GM21526 (cell line): ENCODE results near the gene DTD2.
"Not testable (repeated sequence)": the region's sequence is repeated elsewhere in the genome, so short reads cannot be mapped to it uniquely, and the experiment has no call there.

ENCODE experiments used
- ATAC-seq: cut with Tn5 transposase; IDR thresholded peaks from one replicate; pipeline ENCODE4 v1.9.1; 2021; ENCODE audit warnings: moderate library complexity; ENCODE audit not compliant: unreplicated experiment, low FRiP score

The DTD2 gene

DNA sequence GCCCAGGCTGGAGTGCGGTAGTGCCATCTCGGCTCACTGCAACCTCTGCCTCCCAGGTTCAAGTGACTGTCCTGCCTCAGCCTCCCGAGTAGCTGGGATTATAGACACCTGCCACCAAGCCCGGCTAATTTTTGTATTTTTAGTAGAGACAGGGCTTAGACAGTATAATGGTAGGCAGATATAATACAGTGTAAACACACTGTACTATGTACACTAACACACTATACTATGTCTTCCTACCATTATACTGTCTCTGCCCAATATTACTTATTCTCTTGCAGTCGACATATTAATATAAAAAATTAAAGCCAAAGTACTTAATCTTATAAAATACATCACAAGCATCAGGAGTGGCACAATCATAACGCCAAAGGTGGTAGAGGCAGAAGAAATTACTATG is 15.0 kb downstream of the DTD2 start:
- no peak for ATAC-seq

DNA sequence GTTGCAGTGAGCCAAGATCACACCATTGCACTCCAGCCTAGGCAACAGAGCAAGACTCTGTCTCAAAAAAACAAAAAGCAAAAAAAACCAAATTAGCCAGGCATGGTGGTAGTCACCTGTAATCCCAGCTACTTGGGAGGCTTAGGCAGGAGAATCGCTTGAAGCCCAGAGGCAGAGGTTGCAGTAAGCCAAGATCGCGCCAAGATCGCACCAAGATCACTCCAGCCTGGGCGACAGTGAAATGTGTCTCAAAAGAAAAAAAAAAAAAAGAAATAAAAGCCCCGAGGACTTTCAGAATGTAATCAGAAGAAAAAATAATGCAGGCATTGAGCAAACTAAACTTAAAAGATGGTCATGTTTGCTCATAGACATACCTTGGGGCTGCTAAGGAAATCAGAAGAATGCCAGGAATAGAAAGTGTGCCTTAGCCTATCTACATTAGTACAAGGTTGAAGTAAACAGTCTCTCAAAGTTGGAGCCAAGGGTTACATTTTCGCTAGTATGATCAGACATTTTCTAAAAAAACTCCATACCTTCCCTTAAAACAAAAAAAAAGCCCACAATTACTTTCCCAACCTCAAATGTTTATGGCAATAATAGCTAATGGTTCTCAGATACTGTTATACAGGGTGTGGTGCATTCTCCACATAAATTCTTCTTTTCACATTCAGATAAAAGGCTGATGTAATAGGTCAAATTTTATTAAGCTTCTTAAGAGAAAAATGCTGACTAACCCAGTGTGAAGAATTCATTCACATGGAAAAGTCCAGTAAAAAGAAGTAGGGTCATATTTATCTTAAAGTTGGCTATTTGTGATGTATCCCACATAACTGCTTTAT is 15.8 kb downstream of the DTD2 start:
- ATAC-seq: no peak

GRCh38 chr14:31440280-31440679 is 17.0 kb downstream of the DTD2 start:
- ATAC-seq: no peak

- ATAC-seq: no peak
Measured at GRCh38 chr14:31439561-31439960, 17.7 kb downstream of the DTD2 start.

- ATAC-seq: not testable (repeated sequence)
Measured at GRCh38 chr14:31437045-31437691, 20.1 kb downstream of the DTD2 start.

GRCh38 chr14:31435276-31435675 is 22.0 kb downstream of the DTD2 start:
- ATAC-seq: no peak

- ATAC-seq: no peak
Measured at GRCh38 chr14:31430634-31431264, 26.6 kb downstream of the DTD2 start.

DNA sequence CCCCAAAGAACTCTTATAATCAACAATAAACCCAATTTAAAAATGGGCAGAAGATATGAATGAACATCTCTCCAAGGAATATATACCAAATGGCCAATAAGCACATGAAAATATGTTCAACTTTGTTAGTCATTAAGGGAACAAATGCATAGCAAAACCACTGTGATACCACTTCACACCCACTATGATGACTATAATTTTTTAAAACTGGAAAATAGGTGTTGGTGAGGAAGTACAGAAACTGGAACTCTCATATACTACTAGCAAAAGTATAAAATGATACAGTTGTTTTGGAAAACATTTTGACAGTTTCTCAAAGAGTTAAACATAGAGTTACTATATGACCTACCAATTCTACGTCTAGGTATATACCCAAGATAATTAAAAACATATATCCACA is 27.5 kb downstream of the DTD2 start:
- no peak for ATAC-seq

DNA sequence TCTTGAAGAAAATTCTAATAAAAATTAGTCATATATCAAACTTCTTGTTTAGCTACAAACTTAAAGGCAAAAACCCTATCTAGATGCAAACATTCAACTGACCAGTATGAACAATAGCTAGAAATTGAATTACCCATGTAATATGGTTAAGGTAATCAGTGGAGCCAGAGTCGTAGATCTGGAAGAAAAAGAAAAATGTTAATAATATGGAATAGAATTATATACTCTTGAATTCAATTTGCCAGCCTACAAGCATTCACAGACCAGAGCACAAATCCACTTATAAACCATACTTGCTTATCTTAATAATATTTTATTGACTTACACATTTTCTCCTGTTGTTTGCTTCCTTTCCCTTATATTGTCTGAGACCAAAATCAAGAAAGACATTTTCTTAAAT is 29.3 kb downstream of the DTD2 start:
- no peak for ATAC-seq

- no peak for ATAC-seq
Measured at GRCh38 chr14:31426663-31427062, 30.6 kb downstream of the DTD2 start.

GRCh38 chr14:31425905-31426304 is 31.4 kb downstream of the DTD2 start:
- ATAC-seq: no peak

- no peak for ATAC-seq
Measured at GRCh38 chr14:31421200-31421599, 36.1 kb downstream of the DTD2 start.

DNA sequence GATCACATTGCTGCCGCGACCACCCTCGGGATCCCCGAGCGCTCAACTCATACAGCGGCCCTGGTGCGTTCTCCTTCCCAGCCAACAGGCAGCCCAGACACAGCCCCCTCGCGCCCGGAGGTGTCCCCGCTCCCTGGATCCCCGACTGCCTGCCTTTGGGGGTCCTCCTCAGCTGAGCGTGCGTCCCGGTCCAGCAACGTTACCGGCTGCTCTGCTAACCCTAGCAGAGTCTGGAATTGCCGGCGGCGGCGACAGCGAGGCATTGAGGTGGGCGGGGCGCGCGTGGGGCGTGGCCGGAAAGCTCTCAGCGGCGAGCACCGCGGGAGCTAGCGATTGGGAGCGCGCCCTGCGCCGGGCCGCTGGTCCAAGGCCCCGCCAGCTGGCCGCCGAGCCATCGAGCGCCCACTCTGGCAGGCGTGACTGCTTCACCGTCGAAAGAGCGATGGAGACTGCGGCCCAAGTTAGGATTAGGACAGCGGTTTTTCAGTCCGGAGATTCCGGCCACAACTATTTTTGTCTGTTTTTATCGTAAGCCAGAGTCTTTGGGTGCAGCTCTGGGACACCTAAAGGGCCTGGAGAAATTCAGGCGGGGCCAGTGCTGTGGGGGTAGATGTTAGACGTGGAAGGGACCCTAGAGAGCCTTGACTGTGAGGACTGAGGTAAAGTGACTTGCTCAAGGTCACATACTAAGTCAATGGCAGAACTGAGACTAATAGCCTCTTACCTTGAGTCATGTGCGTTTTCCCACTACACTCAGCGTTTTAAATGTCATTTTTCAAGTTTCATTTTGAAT is 36.8 kb downstream of the DTD2 start, which contains the start of gene HEATR5A:
Gene HEATR5A (minus strand): TSS at position 232 of the 793 bp plus-strand sequence. CDS start 17,575 bp downstream, outside the sequence.
- ATAC-seq: peak; percentile 97

- peak; percentile 26 for ATAC-seq
Measured at GRCh38 chr14:31419967-31420318, 37.4 kb downstream of the DTD2 start.

- ATAC-seq: no peak
Measured at GRCh38 chr14:31419179-31419966, 37.9 kb downstream of the DTD2 start.

GRCh38 chr14:31418440-31418839 is 38.9 kb downstream of the DTD2 start:
- ATAC-seq: no peak

- no peak for ATAC-seq
Measured at GRCh38 chr14:31414190-31414833, 43.0 kb downstream of the DTD2 start.

- no peak for ATAC-seq
Measured at GRCh38 chr14:31411218-31411727, 46.0 kb downstream of the DTD2 start.

- ATAC-seq: no peak
Measured at GRCh38 chr14:31410048-31410650, 47.2 kb downstream of the DTD2 start.
